ENCODE measurements around the gene NUDT13.

DNA sequence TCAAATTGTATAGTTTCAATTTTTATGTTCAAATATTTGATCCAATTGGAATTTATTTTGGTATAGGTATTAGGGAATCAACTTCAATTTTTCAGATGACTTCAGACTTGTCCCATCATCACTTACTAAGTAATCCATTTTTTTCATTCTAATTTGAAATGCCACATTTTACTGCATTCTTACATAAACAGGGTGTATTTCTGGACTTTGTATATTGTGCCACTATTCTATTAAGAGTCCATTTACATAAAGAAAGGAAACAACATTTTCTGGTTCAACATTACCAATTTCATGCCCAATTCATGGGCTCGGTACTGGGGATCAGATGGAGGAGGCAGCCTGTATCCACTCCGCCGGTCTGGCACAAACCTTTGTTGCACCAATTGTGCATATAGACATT lies 41.8 kb downstream of the NUDT13 start:
- TF ChIP-seq, protein P1, sequence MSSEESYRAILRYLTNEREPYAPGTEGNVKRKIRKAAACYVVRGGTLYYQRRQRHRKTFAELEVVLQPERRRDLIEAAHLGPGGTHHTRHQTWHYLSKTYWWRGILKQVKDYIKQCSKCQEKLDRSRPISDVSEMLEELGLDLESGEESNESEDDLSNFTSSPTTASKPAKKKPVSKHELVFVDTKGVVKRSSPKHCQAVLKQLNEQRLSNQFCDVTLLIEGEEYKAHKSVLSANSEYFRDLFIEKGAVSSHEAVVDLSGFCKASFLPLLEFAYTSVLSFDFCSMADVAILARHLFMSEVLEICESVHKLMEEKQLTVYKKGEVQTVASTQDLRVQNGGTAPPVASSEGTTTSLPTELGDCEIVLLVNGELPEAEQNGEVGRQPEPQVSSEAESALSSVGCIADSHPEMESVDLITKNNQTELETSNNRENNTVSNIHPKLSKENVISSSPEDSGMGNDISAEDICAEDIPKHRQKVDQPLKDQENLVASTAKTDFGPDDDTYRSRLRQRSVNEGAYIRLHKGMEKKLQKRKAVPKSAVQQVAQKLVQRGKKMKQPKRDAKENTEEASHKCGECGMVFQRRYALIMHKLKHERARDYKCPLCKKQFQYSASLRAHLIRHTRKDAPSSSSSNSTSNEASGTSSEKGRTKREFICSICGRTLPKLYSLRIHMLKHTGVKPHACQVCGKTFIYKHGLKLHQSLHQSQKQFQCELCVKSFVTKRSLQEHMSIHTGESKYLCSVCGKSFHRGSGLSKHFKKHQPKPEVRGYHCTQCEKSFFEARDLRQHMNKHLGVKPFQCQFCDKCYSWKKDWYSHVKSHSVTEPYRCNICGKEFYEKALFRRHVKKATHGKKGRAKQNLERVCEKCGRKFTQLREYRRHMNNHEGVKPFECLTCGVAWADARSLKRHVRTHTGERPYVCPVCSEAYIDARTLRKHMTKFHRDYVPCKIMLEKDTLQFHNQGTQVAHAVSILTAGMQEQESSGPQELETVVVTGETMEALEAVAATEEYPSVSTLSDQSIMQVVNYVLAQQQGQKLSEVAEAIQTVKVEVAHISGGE (CRISPR knock-in tag; IDR thresholded peaks at IDR 0.05): no peak
- TF ChIP-seq FOXM1 (IDR thresholded peaks at IDR 0.05; ENCODE audit: low read depth) (no peak), FOXM1 (CRISPR knock-in tag; IDR thresholded peaks at IDR 0.05; ENCODE audit: low read depth) (no peak)

Data from K562 (cell line).